ENCODE data around the gene FGGY.

The FGGY gene

GRCh38 chr1:59738591-59739015, 441.7 kb downstream of the FGGY start:
- no peak for DNase-seq (ENCODE audit: low read depth)

DNA sequence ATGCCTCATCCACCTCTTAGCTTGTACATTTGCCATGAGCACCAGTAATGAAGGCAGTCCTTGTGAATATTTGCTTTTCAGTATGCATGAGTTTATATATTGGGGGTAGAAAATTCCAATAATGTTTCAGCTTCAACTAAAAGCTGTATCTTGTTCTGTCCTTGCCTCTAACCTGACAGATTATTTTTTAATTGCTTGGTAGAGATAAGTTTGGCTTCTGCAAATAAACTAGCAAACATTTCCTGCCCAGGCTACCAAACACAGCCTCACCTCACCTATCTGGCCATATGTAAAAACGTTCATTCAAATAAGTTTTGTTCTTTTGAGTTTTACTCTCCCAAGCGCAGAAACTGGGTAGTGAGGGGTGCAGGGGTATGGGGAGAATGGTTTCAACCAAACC, 442.2 kb downstream of the FGGY start:
- DNase-seq (ENCODE audit: low read depth): no peak

DNA sequence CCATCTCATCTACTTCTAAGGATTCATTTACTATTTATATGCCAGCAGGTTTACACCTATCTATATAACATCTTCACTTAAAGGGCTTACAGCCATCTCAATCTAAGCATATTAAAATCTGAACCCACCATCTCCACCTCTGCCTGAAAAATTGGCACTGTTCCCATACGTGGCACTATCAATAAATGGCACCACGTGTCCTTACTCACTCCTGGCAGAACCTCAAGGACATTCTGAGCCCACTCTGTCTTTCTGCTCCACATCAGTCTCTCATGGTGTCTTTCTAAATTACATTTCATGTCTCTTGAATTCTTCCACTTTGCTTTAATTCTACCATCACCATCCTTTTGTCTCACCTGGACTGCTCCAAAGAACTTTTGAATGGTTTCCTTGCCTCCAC, 445.6 kb downstream of the FGGY start:
- no peak for DNase-seq (ENCODE audit: low read depth)

DNA sequence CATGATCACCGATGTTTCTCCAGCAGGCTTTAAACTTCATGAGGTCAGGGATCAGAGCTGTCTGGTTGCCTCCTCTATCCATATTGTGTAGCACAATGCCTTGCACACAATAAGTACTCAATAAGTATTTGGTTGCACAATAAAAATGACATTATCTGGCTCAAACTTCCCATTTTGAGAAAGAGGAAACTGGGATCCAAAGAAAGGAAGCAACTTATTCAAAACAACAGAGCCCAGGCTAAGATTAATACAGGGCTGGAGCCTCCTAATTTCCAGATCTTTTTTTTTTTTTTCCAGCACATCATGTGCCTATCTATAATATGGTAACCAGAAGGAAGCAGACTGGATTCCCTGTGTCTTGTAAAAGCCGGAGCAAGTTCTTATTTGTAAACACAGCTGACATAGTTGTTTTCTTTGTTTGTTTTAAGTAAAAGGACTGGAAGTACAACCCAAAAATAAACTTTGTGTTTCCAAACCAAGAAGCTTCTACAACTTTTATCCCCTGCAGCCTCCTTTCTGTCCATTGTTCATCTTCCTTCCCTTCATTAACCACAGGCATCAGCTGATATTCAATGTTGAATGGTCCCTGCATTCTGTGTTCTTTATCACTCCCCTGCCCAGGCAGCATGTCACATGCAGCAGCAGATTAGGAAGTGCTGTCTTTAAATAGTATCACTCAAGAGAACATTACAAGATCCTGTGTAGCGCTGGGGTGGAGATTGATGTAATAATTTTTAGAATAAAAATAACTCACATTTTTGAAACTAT, 446.6 kb downstream of the FGGY start:
- DNase-seq (ENCODE audit: low read depth): no peak

GRCh38 chr1:59747420-59748024, 450.6 kb downstream of the FGGY start:
- no peak for DNase-seq (ENCODE audit: low read depth)

DNA sequence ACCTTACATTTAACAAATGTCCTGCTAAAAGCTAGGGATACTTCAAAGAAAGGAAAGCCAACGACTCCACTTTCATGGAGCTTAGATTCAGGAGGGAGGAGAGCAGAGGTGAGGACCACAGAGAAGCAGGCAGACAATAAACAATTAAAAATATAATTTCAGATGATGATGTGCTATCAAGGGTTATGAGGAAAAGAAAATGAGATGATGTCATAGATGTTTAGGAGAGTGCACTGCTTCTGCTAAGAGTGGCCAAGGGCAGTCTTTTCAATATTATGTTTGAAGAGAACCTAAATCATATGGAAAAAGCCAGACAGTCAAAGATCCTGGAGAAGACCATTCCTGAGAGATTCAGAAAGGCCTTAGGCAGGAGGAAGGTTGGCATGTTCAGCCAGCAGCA, 451.2 kb downstream of the FGGY start:
- no peak for DNase-seq (ENCODE audit: low read depth)

DNA sequence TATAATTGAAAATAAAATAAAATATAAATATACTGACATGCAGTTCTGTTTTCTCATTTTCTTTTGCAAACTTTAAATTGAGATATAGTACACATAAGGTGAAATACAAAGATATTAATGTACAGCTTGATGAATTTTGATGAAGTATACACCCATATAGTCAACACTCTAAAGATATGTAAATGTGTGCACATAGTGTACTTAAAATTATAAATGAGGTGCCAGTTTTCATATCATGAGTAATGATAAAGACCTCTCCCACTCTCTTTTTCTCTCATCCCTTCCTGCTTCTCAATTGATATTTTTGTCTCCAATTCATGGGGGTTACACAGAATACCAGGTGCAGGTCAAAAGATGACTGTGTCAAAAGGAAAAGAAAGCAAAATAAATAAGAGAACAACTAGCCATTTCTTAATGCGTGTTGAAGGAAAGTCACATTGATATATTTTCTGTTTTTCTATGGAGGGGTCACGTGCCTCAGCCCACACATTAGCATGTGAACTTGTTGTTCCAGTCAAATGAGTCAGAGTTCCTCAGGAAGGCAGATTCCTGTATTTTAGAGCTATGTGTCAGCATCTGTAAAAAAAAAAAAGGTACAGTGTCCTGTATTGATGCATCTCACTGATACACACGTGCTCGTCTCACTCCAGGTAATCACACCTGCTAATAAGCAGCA, 453.6 kb downstream of the FGGY start:
- no peak for DNase-seq (ENCODE audit: low read depth)

DNA sequence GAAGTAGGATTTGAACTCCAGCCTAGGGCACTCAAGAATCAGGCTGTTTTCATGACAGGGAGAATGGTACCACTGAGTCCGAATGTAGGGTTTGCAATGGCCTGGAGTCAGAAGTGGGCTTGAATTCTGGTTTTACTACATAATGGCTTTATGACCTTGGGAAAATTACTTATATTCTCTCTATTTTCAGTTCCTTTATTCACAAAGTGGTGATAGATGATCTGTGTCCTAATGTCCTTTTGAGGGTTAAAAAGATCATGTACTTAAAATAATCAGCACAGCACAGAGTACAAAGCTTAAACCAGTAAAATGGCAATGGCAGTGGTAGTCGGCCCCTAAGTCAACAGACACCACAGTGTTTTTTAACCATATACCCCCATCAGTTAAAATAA, 454.1 kb downstream of the FGGY start:
- no peak for DNase-seq (ENCODE audit: low read depth)

GRCh38 chr1:59751801-59752200, 454.9 kb downstream of the FGGY start:
- no peak for DNase-seq (ENCODE audit: low read depth)

GRCh38 chr1:59752556-59753414, 455.9 kb downstream of the FGGY start:
- no peak for DNase-seq (ENCODE audit: low read depth)

GRCh38 chr1:59755069-59755685, 458.3 kb downstream of the FGGY start:
- DNase-seq (ENCODE audit: low read depth): no peak

DNA sequence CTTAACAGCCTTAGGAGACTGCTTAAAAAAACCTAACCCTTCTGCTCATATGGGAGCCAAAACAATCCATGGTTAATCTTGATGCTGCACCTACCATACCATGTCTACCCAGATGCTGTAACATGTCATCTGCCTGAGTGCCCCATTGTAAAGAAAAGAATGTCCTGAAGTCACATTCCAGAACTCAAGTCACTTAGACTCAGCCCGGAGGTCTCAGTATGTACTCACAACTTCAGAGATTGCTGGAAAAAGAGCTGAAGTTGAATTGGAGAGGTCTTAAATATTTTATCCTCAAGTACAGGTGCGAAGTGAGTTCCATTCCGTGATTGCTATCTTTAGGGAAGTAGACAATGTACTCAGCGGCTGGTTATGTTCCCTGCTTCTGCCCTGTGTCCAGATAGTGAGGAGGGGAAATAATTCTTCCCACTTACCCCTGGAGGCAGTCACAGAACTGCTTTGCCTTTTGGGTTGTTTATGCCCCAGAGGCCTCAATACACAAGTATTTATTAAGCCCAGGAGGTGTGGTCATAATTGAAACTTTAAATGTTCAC, 460.4 kb downstream of the FGGY start:
- DNase-seq (ENCODE audit: low read depth): no peak

DNA sequence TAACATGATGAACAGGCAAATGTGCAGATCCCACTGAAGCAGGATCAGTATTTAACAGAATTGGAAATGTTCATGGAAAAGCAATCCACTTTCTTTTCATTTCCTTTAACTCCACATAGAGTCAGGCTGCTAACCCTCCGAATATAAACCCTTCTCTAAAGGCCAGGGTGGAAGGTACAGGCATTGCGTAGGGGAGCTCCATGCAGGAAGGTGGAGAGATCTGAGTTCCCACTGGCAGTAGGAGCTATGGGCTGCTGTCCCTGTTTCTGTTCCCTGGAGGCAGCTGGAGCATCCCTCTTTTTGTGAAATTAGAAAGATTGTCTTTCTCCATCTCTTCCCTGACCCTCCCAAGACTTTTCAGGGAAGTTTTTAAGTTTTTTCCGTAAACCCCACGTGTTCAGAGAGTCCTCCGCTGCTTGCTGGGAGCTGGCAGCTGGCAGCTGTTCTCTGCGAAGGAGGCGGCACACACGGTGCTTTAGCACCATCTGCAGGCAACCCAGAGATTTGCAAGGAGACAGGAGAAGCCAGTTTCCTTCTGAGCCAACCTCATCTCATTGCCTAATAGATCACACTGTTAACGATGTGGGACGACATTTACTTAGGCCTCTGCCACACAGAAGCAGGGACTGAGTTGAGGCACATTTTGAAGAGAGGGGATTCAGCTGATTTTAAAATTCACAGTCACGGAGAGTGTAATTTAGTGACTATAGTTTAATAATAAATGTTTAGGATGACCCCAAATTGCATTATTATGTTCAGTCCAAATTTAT, 462.4 kb downstream of the FGGY start:
- peak; percentile 56 for DNase-seq (ENCODE audit: low read depth)

GRCh38 chr1:59761443-59761842, 464.5 kb downstream of the FGGY start:
- DNase-seq (ENCODE audit: low read depth): no peak

DNA sequence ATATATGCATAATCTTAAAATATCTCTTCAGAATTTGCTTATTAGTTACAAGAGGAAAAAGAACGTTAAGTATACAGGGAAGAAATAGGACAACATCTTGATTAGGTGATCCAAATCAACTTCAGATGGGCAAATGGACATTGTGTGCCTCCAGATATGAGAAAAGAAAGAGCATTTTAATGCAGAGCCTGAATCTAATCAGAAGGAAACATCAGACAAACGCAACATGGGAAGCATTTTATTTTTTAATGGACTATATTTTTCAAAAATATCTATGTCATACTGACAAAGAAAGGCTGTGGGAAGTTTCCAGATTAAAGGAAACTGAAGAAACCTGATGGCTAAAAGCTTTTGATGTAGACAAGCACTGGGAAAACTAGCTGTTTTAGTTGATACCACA, 466.5 kb downstream of the FGGY start:
- DNase-seq (ENCODE audit: low read depth): no peak

DNA sequence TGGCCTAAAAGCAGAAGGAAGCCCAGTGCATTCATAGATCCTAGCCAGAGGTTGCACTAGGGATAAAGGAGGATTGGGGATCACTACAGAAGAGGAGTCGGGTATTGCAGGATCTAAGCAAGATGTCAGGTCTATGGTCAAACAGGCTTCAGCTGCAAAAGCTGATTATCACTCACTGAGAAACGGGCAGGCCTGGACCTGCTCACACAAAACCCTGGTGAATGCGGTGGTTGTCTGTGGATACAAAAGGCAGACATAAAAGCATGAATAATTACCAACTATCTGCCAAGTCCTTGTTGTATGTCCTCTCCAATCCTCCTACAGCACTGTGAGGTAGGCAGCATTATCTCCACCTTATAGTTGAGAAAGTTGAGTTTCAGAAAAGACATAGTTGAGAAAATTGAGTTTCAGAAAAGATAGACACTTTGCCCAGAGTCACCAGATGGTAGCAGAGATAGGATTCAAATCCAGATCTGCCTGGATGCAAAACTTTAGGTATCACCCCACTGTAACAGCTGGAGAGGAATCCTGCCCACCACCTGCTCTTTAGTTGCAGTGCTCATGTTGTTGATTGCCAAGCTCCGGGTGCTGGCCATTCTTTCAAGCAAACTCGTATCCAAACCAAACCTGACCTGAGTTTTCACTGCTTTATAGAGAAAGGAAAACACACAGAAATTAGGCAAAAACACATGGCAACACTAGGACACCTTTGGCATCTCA, 468.3 kb downstream of the FGGY start:
- no peak for DNase-seq (ENCODE audit: low read depth)

DNA sequence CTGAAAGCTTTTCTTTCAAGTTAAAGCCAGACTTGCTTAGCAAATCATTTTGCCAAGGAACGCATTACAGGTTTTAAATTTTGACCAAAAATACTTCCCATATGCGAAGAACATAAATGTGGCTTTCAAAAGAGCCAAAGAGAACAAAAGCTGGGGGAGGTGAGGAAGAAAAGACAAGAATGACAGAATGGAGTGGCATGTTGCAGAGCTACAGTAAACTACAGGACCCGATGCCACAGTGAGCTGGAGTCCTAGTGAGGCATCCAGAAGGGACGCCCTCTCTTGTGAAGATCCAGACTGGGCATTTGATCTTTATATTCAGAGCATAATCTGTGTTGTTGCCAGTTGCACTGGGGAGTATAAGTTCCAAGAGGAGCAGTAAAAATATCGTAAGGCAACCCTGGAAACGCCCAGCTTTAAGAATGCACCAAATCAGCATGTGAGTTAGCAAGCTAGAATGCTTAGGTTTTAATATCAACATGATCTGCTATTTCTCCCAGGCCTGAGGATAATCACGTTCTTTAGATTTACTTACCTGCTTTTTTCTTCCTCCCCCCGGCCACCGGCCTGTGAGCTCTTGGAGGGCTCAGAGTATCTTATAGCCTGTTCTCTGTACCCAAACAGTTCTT, 469.4 kb downstream of the FGGY start:
- no peak for DNase-seq (ENCODE audit: low read depth)

DNA sequence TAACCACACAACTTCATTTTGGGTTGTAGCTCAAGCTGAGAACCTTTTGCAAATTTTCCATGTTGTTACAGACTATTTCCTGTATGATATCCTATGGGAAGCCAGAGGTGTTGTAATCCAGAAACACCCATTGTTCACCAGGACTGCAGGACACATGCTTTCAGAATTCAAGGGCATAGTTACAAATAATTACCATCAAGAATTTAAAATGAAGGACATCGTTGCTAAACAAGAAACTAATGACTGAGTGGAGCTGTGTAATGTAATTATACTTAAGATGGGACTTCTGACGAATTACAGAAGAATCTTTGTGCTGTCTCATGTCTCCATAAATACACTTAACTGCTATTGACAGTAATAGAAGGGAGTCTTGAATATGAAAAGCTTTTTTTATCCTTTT, 470.2 kb downstream of the FGGY start:
- DNase-seq (ENCODE audit: low read depth): no peak
